ENCODE measurements around the gene CCBE1. TPM values are rescaled to one million over a fixed set of nuclear protein-coding genes. Genes with fewer than 3 reads are reported as not detected.
A peak's percentile ranks its signal among the peaks of the same experiment; 100 is the strongest.

The CCBE1 gene
- total RNA-seq, 1 donor from 2014 or later: 1.6 TPM

- DNase-seq (ENCODE audit: low read depth): no peak
- H3K36me3 ChIP-seq (ENCODE audit: control insufficient read depth, insufficient read depth, low read length): no peaks in the 10 kb centered on the region
- no peaks in the 10 kb centered on the region for H3K27me3 ChIP-seq (ENCODE audit: control insufficient read depth, insufficient read depth, low read length)
- H3K4me3 ChIP-seq (ENCODE audit: low read depth, low read length): no peak overlapping the region
- TF ChIP-seq, protein P1, sequence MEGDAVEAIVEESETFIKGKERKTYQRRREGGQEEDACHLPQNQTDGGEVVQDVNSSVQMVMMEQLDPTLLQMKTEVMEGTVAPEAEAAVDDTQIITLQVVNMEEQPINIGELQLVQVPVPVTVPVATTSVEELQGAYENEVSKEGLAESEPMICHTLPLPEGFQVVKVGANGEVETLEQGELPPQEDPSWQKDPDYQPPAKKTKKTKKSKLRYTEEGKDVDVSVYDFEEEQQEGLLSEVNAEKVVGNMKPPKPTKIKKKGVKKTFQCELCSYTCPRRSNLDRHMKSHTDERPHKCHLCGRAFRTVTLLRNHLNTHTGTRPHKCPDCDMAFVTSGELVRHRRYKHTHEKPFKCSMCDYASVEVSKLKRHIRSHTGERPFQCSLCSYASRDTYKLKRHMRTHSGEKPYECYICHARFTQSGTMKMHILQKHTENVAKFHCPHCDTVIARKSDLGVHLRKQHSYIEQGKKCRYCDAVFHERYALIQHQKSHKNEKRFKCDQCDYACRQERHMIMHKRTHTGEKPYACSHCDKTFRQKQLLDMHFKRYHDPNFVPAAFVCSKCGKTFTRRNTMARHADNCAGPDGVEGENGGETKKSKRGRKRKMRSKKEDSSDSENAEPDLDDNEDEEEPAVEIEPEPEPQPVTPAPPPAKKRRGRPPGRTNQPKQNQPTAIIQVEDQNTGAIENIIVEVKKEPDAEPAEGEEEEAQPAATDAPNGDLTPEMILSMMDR (IDR thresholded peaks at IDR 0.05; ENCODE audit: insufficient read depth, low read length, severe bottlenecking): no peak
- no peak for FAIRE-seq
Observed at GRCh38 chr18:59705145-59705544, 7.9 kb upstream of the CCBE1 start.

DNA sequence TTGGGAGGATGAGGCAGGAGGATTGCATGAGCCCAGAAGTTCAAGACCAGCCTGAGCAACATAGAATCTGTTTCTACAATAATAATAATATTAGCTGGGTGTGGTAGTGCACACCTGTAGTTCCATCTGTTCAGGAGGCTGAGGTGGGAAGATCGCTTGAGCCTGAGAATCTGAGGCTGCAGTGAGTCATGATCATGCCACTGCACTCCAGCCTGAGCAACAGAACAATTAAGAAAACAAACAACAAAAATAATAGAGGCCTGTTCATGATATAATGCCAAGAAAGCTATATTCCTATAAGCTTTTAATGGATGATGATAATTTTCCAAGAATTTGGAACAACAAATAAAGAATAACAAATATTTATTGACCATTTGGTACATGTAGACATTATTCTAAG lies 6.9 kb upstream of the CCBE1 start:
- no peak overlapping the region for H3K4me3 ChIP-seq (ENCODE audit: low read depth, low read length)
- TF ChIP-seq, protein P1 (IDR thresholded peaks at IDR 0.05; ENCODE audit: insufficient read depth, low read length, severe bottlenecking): no peak
- peak; percentile 79 for DNase-seq (ENCODE audit: low read depth)
- no peaks in the 10 kb centered on the region for H3K36me3 ChIP-seq (ENCODE audit: control insufficient read depth, insufficient read depth, low read length)
- FAIRE-seq: no peak
- H3K27me3 ChIP-seq (ENCODE audit: control insufficient read depth, insufficient read depth, low read length): no peaks in the 10 kb centered on the region

DNA sequence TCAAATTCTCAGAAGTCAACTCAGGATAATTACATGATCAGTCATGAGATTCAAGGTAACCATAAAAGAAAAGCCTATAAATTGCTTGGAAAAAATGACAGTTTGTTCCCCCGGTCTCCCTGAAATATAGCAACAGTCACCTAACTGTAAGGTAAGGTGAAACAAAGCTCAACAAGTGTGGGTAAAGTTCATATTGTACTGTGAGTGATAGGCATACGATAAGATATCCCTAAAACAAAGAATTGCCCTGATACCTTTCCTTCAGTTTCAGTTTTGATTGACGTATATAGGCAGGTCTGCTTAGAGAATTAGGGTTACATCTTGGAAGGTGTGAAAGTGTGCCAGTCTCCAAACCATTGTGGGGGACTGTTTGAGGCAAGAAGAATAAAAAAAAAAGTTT lies 4.0 kb upstream of the CCBE1 start:
- Histone ChIP-seq H3K36me3 (ENCODE audit: control insufficient read depth, insufficient read depth, low read length) (no peaks in the 10 kb centered on the region), H3K27me3 (ENCODE audit: control insufficient read depth, insufficient read depth, low read length) (no peaks in the 10 kb centered on the region), H3K4me3 (ENCODE audit: low read depth, low read length) (no peak overlapping the region)
- FAIRE-seq: no peak
- TF ChIP-seq, protein P1 (IDR thresholded peaks at IDR 0.05; ENCODE audit: insufficient read depth, low read length, severe bottlenecking): no peak
- DNase-seq (ENCODE audit: low read depth): no peak

DNA sequence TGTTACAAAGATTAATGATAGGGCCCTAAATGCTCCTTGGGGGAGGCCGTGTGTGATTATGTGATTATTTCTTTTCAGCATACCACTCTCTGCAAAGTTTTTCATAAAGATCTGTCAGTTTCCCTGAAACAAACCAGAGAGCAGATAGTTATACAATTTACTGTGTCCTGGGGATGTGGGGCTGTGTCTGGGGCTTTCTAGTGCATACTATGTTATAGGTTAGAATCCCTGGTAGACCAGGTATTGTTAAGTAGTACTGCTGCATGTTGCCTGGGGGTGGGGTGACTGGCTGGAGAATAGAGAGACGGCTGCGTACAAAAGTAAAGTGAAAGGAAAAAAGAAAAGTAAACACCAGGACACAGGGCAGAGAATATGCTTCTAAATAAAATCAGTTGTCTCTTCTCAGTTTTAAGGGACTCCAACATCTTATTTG lies 3.3 kb upstream of the CCBE1 start:
- Histone ChIP-seq H3K27me3 (ENCODE audit: control insufficient read depth, insufficient read depth, low read length) (no peaks in the 10 kb centered on the region), H3K4me3 (ENCODE audit: low read depth, low read length) (no peak overlapping the region), H3K36me3 (ENCODE audit: control insufficient read depth, insufficient read depth, low read length) (no peaks in the 10 kb centered on the region)
- TF ChIP-seq, protein P1 (IDR thresholded peaks at IDR 0.05; ENCODE audit: insufficient read depth, low read length, severe bottlenecking): no peak
- DNase-seq (ENCODE audit: low read depth): peak; percentile 41
- FAIRE-seq: no peak

- no peak for FAIRE-seq
- H3K36me3 ChIP-seq (ENCODE audit: control insufficient read depth, insufficient read depth, low read length): no peaks in the 10 kb centered on the region
Observed at GRCh38 chr18:59699750-59700534, 2.7 kb upstream of the CCBE1 start.

More at GRCh38 chr18:59699750-59700534, 2.7 kb upstream of the CCBE1 start:
- DNase-seq (ENCODE audit: low read depth): peak; percentile 74
- no peaks in the 10 kb centered on the region for H3K27me3 ChIP-seq (ENCODE audit: control insufficient read depth, insufficient read depth, low read length)
- TF ChIP-seq, protein P1 (IDR thresholded peaks at IDR 0.05; ENCODE audit: insufficient read depth, low read length, severe bottlenecking): no peak
- H3K4me3 ChIP-seq (ENCODE audit: low read depth, low read length): no peak overlapping the region

All from bronchial epithelial cell (primary cell).